ENCODE data around the gene SPECC1. TPM values are rescaled to one million over a fixed set of nuclear protein-coding genes. Genes with fewer than 3 reads are reported as not detected.

The SPECC1 gene
- total RNA-seq, 4 donors from 2014 or later: 72.1 to 133 (median 83.7) TPM

GRCh38 chr17:20254541-20254940, 245.4 kb downstream of the SPECC1 start:
- H3K4me3 ChIP-seq: no peak overlapping the region
- no peaks in the 10 kb centered on the region for H3K4me1 ChIP-seq
- peaks cover 0 to 31% (median 0%) of the 10 kb centered on the region in 3 donors for H3K36me3 ChIP-seq
- no peaks in the 10 kb centered on the region for H3K27me3 ChIP-seq
- no peak for DNase-seq
- no peak for TF ChIP-seq CTCF (IDR thresholded peaks at IDR 0.05)
- no peak for TF ChIP-seq POLR2A (IDR thresholded peaks at IDR 0.05)
- H3K27ac ChIP-seq: no peak overlapping the region
- H3K9me3 ChIP-seq: no peaks in the 10 kb centered on the region

- Histone ChIP-seq H3K9me3 (no peaks in the 10 kb centered on the region), H3K4me3 (no peak overlapping the region), H3K36me3 (peaks cover 0 to 35% (median 0%) of the 10 kb centered on the region in 3 donors), H3K27ac (no peak overlapping the region), H3K4me1 (no peaks in the 10 kb centered on the region), H3K27me3 (no peaks in the 10 kb centered on the region)
- no peak for TF ChIP-seq POLR2A (IDR thresholded peaks at IDR 0.05)
- TF ChIP-seq CTCF (IDR thresholded peaks at IDR 0.05): no peak
- DNase-seq: no peak
Observed at GRCh38 chr17:20256144-20256543, 247.0 kb downstream of the SPECC1 start.

GRCh38 chr17:20257008-20257407, 247.8 kb downstream of the SPECC1 start:
- no peak for DNase-seq
- no peak for TF ChIP-seq CTCF (IDR thresholded peaks at IDR 0.05)
- no peak for TF ChIP-seq POLR2A (IDR thresholded peaks at IDR 0.05)
- Histone ChIP-seq H3K27me3 (no peaks in the 10 kb centered on the region), H3K4me3 (no peak overlapping the region), H3K36me3 (peaks cover 0 to 35% (median 0%) of the 10 kb centered on the region in 3 donors), H3K27ac (no peak overlapping the region), H3K4me1 (no peaks in the 10 kb centered on the region), H3K9me3 (no peaks in the 10 kb centered on the region)

GRCh38 chr17:20257798-20258197, 248.6 kb downstream of the SPECC1 start:
- no peaks in the 10 kb centered on the region for H3K4me1 ChIP-seq
- DNase-seq: no peak
- H3K27ac ChIP-seq: no peak overlapping the region
- peaks cover 0 to 35% (median 0%) of the 10 kb centered on the region in 3 donors for H3K36me3 ChIP-seq
- no peaks in the 10 kb centered on the region for H3K27me3 ChIP-seq
- H3K4me3 ChIP-seq: no peak overlapping the region
- H3K9me3 ChIP-seq: no peaks in the 10 kb centered on the region
- TF ChIP-seq POLR2A (IDR thresholded peaks at IDR 0.05) (no peak), CTCF (IDR thresholded peaks at IDR 0.05) (no peak)

- no peak overlapping the region for H3K4me3 ChIP-seq
- TF ChIP-seq CTCF (IDR thresholded peaks at IDR 0.05): no peak
- no peak for TF ChIP-seq POLR2A (IDR thresholded peaks at IDR 0.05)
- peaks cover 0 to 29% (median 0%) of the 10 kb centered on the region in 3 donors for H3K36me3 ChIP-seq
- H3K27ac ChIP-seq: no peak overlapping the region
- H3K27me3 ChIP-seq: no peaks in the 10 kb centered on the region
- no peak for DNase-seq
- H3K9me3 ChIP-seq: no peaks in the 10 kb centered on the region
- H3K4me1 ChIP-seq: no peaks in the 10 kb centered on the region
Observed at GRCh38 chr17:20259668-20260067, 250.5 kb downstream of the SPECC1 start.

- peaks cover 0 to 29% (median 0%) of the 10 kb centered on the region in 3 donors for H3K36me3 ChIP-seq
- no peaks in the 10 kb centered on the region for H3K9me3 ChIP-seq
- no peaks in the 10 kb centered on the region for H3K4me1 ChIP-seq
- no peak overlapping the region for H3K27ac ChIP-seq
- no peak overlapping the region for H3K4me3 ChIP-seq
- DNase-seq: no peak
- TF ChIP-seq POLR2A (IDR thresholded peaks at IDR 0.05): no peak
- TF ChIP-seq CTCF (IDR thresholded peaks at IDR 0.05): no peak
- no peaks in the 10 kb centered on the region for H3K27me3 ChIP-seq
Observed at GRCh38 chr17:20260268-20260667, 251.1 kb downstream of the SPECC1 start.
